Measurements from ENCODE around the gene CD8A.
A peak's percentile ranks its signal among the peaks of the same experiment; 100 is the strongest.
"Not testable (repeated sequence)": the region's sequence is repeated elsewhere in the genome, so short reads cannot be mapped to it uniquely, and the experiment has no call there.

CD8A gene

DNA sequence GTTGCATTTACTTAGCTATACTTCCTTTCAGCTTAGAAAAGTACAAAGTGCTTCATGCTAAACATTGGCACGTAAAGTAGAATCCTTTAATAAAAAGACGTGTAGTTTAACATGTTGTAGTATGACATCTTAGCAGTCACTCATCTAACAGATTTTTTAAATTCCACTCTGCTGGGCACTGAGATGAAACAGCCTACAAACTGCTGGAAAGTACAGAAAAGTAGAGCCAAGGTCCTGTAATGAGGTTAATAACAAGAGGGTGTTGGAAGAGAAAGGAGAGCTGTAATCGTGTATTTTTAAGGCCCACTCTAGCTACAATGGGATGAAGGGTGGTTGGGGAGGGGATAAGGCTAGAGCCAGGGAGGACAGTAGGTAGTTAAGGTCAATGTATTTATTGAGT is 10.7 kb downstream of the CD8A start:
- no peak for DNase-seq (ENCODE audit: low read depth in 2 of 3, low spot score in 1 of 3)

DNA sequence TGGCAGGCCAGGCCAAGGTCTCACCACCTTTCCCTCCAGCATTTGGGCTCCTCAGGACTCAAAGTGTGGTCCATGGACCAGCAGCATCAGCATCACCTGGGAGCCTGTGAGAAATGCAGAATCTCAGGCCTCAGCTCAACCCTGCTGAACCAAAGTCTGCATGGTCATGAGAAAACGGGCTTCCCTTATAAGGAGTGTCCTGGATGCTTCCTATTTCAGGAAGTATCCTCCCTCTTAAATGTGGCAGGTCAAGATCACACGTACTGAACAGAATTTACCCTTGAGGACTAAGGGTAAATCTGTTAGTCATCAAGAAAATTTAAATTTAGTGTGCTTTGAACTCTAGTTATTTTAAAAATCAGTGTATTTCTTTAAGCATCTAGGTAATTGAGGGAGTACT is 11.8 kb downstream of the CD8A start:
- no peak for DNase-seq (ENCODE audit: low read depth in 2 of 3, low spot score in 1 of 3)

DNA sequence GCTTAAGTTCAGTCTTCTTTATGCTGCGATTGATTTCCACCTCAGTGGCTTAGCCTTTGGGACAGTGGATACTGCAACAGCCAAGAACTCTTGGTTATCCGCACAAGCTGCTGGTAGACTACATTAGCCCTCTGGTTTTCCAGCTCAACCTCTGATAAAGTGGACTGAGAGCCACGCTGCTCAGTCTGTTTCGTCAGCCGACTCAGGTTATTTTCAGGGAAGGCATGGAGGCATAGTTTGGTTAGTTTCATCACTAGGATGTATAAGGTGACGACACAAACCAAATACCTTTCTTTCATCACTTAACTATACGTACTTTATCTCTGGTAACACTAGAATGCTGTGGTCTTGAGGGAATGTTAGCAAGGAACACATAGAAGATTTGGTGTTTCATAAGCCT is 14.2 kb downstream of the CD8A start:
- DNase-seq (ENCODE audit: low read depth in 2 of 3, low spot score in 1 of 3) = no peak

DNA sequence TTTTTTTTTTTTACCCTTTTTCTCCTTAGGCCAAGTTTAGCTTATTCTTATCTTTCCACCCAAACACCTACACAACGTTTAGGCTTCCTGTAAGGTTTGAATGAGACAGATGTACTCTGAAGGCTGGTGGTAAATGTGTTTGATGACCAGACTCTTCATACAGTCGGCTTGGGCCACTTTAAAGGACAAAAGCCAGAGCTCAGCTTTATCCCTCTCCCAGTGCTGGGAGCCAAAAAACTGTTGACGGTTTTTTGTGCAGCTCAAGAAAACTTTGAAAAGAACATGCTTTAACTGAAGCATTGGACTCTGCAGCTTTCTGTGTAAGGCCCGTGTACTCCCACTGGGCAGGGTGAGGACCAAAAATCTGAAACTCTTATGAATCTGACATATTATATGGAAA is 15.4 kb downstream of the CD8A start:
- DNase-seq (ENCODE audit: low read depth in 2 of 3, low spot score in 1 of 3) = no peak

DNA sequence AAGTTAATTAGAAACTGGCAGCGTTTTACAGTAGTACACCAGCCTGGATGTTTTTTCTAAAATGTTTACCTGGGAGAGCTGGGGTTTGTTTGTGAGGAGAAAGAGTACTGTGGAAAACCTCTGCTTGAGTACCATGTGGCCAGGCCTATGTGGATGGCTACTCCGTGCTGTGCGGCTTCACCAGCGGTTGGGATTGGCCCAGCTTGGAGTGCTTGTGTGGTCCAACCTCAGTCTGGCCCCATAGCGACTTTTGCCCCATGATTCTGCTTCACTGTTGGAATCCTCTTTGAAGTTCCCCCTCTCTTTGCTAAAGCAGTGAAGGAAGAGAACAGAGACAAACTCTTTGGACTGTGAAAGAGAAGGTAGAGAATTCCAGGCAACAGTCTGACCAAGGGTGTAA is 15.9 kb downstream of the CD8A start:
- DNase-seq (ENCODE audit: low read depth in 2 of 3, low spot score in 1 of 3) = no peak

DNA sequence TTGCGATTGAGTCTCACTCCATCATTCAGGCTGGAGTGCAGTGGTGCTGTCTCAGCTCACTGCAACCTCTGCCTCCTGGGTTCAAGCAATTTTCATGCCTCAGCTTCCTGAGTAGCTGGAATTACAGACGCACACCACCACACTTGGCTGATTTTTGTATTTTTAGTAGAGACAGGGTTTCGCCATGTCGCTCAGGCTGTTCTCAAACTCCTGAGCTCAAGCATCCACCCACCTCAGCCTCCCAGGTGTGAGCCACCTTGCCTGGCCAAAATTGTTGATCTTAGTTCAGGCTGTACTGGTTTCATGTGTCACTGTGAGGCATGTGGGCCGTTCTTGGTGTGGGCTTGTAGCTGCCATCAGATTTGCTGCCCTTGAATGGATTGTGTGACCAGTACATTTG is 18.1 kb downstream of the CD8A start:
- no peak for DNase-seq (ENCODE audit: low read depth in 2 of 3, low spot score in 1 of 3)

DNA sequence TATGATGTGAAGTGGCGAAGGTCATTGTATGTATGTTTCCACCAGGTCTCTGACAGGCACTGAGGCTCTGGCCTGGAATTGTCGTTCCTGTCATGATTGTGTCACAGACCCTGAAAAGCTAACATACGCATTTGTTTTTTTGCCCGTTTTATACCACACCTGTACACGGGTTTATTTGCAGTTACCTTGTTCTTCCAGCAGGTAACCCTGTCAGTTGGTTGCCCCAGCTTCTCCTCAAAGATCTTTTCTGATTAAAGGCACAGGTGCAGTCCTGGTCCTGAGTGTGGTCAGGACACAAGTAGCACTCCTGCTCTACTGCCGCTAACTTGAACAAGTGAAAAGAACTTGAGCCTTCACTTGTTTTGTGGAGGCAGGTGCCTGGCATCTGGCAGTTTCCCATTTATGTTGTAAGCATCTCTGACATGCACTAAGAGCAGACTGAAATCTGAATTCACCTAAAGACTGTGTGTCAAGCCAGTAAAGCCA is 19.9 kb downstream of the CD8A start:
- DNase-seq (ENCODE audit: low read depth in 2 of 3, low spot score in 1 of 3) = no peak

DNA sequence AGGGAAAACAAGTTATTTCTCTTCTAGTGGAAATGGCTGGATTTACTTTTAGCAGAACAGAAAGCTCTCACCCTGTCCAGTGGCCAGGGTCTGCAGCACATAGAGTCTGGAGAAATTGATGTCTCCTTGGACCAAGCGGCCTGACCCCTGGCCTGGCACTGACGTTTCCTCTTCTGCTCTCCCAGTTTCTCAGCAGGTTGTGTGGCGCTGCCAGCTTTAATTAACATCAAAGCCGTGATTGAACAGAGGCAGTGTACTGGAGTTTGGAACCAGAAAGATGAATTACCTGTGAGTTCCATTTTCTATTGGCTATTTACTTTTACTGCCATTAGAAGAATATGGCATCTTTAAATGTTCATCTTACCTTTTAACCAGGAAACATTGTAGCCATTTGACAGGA is 20.9 kb downstream of the CD8A start:
- no peak for DNase-seq (ENCODE audit: low read depth in 2 of 3, low spot score in 1 of 3)

DNA sequence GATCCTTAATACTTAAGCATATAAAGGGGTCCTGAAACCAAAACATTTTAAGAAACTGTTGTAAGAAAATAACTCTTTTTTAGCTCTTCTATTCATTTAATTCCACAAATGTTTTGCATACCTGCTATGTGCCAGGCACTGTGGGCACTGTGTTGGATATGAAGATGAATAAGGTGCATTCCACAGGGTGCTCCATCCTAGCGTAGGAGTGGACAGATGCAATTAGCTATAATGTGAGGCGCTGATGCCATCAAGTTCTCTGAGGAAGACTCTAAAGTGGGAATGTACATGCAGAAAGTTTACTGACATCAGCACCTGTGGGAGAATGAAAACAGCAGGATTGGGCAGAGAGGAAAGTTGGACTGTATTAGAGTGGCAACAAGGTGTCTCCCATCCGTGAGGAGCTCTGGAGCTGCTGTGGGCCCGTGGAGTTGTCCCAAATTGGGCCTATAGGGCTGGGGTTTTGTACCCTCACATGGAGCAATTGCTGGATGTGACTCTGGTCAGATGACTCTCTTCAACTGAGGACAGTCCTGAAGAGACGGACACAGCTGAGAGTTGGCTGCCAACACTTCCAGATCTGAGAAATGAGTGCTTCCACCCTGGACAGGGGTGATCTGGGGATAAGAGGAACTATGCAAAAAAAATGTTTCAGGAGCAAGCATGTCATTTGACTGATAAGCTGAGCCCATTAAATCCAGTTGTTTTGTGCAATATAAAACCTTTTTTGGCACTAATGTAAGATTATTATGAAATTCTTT is 22.3 kb downstream of the CD8A start:
- DNase-seq (ENCODE audit: low read depth in 2 of 3, low spot score in 1 of 3) = no peak

DNA sequence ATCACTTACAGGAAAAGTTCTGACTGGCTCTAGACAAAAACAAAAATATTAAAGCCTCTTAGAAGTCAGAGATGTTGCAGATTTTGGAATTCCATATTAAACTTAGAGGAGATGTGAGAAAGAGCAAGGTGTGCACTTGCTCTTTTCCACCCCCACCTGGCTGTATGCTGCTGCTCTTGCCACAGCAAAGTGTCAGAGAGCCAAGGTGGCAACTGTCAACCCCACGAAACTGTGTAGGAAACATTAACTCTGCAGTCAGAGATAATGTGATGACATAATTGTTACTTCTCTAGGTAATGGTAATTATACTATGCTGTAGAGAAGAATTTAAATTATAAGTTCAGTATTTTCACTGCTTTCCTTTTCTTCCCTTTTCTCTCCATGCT is 25.4 kb downstream of the CD8A start:
- no peak for DNase-seq (ENCODE audit: low read depth in 2 of 3, low spot score in 1 of 3)

DNA sequence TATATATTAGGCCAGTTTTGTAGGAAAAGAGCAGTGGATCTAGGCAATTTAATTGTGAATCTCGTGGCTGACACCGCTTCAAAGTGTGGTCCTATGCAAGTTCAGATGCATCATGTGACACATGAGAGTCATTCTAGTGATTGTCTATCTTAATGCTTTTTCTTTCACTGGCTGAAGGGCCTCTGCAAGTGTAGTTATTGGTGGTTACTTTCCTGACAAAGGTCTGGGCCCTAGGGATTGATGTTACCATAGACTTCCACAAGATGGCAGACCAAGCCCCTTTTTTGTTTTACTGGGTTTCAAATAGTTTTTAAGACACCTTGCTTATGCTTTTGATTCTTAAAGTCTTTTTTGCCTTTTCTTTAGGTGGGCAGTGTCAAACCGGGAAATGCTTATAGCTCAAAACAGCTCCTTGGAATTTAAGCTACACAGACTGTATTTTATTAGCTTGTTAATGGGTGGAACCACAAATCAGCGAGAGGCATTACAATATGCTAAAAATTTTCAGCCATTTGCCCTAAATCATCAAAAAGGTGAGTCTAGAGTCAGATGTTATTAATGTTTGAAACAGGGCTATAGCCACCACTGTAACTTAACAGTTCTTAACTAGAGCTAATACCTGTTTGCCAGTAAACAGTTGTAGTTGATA is 25.9 kb downstream of the CD8A start:
- peak in 1 of 3 donors; percentile 24 for DNase-seq (ENCODE audit: low read depth in 2 of 3, low spot score in 1 of 3)

DNA sequence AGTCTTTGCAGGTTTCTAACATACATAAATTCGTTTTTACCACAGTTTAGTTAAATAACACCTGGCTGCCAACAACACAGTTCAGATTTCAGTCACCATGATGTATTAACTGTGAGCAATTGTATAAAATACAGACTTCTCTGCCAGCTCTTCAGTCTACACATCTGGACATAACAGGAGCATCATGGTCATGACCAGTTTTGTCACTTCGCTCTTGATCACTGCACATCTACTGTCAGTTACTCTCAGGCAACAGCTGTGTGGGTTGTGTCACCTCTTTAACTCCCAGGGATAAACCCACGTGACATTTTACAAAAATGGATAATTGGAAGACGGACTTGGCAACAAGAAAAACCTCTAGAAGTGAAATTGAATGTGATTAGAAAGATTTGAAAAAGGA is 30.3 kb downstream of the CD8A start:
- DNase-seq (ENCODE audit: low read depth in 2 of 3, low spot score in 1 of 3) = no peak

DNA sequence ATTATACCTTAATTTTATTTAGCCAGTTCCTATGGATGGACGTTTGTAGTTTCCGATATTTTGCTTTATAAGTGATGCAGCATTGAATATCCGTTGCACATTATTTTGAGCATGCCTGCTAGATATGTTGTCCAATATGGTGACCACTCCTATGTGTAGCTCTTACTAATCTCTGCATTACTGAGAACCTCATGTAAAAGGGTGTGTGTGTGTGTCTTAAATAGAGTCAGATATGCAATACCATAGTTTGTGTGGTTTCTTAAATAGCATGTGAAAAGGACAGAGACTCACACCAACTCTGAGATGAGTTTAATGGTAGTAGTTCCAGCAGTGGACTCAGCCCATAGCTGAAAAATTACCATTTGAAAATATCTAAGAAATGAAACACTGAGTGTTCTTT is 32.3 kb downstream of the CD8A start:
- no peak for DNase-seq (ENCODE audit: low read depth in 2 of 3, low spot score in 1 of 3)

DNA sequence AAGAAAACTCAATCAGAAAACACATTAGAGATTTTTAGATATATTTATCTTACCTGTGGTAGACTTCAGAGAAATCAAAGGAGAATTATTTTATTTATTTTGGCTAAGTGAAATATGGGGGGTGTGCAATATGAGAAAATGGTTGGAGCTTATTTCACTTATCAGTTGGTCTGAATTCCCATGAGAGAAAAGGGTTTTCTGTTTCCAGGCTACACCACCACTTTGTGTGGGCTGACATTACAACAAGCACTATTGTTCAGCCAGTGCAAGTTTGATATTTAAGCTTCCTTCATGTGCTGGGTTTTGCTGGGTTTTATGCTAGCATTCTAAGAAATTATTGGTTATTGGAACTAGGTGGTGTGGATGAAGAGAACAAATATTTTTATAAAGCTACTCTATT is 37.1 kb downstream of the CD8A start:
- no peak for DNase-seq (ENCODE audit: low read depth in 2 of 3, low spot score in 1 of 3)

DNA sequence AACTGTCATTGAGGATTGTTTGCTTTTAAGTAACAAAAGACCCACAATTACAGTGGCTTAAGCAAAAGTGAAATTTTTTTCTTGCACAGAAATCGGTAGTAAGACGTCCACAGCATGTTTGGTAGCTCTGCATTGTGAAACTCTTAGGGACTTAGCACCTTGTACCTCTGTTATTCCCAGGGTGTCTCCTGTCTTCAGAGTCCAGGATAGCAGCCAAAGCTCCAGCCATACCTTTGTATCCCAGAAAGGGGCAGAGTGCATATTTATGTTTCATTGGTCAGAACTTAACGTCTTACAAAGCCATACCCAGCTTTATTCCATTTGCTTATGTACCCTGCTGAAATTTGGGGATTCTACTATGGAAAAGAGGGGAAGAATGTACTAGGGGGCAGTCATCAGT is 37.8 kb downstream of the CD8A start:
- DNase-seq (ENCODE audit: low read depth in 2 of 3, low spot score in 1 of 3) = no peak

DNA sequence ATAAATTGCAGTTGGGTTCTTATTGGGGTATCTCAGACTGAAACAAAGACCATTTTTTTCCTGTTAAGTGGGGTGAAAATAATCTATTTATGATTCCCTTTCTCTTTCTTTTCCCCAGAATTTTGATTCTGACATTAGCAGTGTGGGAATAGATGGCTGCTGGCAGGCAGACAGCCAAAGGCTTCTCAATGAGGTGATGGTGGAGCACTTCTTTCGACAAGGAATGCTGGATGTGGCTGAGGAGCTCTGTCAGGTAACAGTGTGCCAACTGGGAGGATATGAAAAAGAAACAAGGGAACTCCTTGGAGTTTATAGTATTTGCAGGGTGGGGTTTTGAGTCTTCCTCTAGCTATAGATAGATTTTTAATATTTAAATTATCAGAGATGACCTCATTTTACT is 38.9 kb downstream of the CD8A start:
- DNase-seq (ENCODE audit: low read depth in 2 of 3, low spot score in 1 of 3) = no peak

DNA sequence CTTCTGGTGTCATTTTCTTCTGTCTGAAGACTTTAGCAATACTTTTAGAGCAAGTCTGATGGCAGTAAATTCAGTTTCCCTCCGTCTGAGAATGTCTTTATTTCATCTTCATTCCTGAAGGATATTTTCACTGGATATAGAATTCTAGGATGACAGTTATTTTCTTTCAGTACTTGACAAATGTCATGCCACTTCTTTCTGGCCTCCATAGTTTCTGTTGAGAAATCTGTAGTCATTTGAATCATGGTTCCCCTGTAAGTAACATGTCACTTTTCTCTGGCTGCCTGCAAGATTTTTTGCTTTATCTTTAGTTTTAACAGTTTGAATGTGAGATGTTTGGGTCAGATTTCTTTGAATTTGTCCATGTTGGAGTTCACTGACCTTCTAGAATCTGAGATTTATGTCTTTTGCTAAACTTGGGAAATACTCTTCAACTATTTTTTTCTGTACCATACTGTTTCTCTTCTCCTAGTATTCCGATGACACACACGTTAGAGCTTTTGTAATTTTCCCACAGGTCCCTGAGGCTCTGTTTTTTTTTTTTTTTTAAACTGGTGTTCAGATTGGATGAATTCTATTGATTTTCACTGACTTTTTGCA is 40.4 kb downstream of the CD8A start:
- DNase-seq (ENCODE audit: low read depth in 2 of 3, low spot score in 1 of 3) = no peak

DNA sequence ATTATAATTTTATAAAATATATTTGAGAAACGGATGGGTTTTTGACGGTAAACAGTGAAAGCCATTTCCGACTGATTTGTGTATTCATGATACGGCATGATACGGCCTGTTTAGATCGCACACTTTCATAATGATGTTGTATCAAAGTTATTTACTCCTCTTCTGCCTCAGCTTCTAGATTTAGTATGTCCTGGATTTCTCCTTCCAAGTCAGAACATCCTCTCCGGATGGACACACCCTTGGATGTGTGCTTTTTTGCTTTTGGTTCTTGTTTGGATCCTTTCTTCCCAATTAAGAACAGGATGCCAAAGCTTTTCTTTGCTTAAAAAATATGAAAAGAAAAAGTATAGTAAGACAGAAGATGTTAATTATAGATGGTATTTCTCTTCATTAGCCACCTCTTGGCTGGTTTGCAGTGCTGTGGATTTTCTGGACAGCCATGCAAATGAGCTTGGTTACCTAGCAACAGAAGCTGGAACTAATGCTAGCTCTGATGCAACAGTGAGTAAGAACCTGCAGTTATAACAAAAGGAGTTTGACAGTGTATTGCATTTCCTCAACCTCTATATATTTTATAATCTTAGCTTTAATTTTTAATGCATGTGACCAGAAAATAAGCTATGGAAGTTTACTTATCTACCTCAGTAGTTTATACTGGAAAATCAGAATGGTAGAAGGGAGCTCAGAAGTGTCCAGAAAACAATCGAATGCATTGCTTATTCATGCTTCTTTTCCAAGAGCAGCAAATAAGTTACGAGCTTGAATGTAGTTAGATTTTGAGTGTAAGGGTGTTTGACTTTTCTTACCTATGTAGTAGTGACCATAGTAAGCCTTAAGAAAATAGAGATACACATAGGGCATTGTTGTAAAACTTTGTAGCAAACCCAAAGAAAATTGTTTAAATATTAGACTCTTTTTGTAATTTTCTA is 42.7 kb downstream of the CD8A start:
- no peak for DNase-seq (ENCODE audit: low read depth in 2 of 3, low spot score in 1 of 3)

DNA sequence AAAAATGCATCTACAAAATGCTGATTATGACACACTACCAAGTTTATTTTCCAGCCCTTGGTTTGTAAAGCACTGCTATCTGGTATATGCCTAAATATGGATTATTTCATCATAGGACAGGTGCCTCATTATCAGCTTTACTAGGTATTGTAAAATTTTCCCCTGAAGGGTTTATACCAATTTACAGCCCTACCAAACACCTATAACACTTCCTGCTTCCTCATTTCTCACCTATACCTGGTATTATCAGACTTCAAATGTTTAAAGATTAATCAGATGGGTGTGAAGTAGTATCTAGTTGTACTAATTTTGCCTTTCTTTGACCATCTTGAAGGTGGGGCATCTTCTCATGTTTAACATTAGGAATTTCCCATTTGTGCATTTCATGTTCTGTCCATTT is 43.8 kb downstream of the CD8A start:
- no peak for DNase-seq (ENCODE audit: low read depth in 2 of 3, low spot score in 1 of 3)

DNA sequence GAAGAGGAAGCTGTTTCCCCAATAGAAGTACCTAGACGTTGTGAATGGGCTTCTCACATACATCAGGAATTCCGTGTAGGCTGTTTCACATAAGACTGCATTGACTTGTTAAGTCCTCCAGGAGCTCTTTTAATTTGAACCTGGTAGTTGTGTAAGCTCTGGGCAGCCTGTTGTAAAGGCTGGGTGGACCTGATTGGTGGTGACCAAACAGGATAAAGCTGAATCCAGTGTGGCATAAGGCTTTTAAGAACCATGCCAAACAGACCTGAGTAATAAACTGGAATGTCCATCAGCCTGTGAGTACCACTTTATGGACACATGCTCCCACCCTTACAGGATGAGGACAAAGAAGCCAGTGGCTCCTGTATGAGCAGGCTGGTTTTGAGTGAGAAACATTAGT is 46.6 kb downstream of the CD8A start:
- DNase-seq (ENCODE audit: low read depth in 2 of 3, low spot score in 1 of 3) = no peak

DNA sequence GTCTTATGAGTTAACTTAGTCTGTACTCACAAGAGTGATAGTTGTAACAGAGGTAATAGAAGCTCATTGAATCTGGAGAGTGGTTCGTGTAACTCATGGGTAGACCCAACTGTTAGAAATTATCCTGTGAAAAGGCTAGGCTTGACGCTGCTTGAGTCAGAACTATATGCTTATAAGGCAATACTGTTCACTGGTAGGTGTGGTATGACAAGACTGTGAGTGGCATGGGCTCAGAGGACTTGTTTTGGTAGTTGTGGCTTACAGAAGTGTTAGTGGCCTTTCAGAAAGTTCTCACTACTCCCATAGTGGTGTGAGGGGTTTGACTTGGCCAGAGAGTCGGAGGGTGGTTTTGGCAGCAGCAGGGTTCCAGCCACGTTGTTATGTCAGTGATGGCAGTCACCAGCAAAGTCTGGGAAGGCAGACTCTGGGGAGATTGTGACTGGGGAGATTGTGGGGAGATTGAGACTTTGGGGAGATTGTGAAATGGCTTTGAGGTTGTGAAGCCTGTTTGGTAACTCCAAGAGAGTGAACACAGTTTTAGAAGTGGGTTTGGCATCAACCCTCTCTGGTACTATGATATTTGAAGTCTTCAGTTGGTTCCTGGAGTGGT is 48.7 kb downstream of the CD8A start:
- DNase-seq (ENCODE audit: low read depth in 2 of 3, low spot score in 1 of 3) = not testable (repeated sequence)

All from stimulated activated CD4-positive, alpha-beta T cell treated with anti-CD3 and anti-CD28 coated beads, Interleukin-12 subunit alpha, Interleukin-12 subunit beta, amount 100 ng/mL, for 48 hours (primary cell).